GM23338 (cell line): ENCODE measurements around the gene MPP4.

Experiments
- EZH2phosphoT487 ChIP-seq: fragments of 200-600 bp; sonication (generic); IDR thresholded peaks from one replicate; pipeline ENCODE4 v1.8.1; 2018; ENCODE audit warnings: antibody characterized with exemption; ENCODE audit not compliant: unreplicated experiment
- ZNF114 ChIP-seq: fragments of 250-450 bp; sonication (Bioruptor Pico); IDR thresholded peaks from 2 replicates; pipeline ENCODE4 v1.5.0; 2020; ENCODE audit warnings: mild to moderate bottlenecking, moderate library complexity

DNA sequence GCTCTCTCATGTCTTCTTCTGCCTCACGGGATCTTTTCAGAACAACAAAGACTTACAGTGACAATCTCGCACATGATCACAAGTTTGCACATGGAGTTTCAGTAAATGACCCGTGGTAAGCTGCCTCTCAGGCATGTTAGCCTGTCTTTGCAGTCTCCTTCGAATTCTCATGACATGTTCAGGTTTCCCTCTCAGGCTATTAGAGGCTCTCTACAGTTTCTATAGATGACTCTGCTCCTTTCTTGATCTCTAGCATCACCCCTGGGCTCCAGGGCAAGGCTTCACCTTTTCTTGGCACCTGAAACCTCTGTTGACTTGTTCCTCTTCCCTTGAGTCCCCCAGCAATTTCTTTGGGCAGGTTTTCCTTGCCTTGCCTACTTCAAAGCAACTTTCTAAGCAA, 23.0 kb downstream of the MPP4 start:
- TF ChIP-seq EZH2phosphoT487 = no peak
- TF ChIP-seq ZNF114 (CRISPR knock-in tag) = no peak
